Measurements from ENCODE around the gene ROR1.

ROR1 gene

GRCh38 chr1:63886340-63886739 lies 112.5 kb downstream of the ROR1 start:
- no peak for DNase-seq

- no peak for DNase-seq
Observed at GRCh38 chr1:63887809-63888208, 114.0 kb downstream of the ROR1 start.

- DNase-seq = no peak
Observed at GRCh38 chr1:63888984-63889383, 115.2 kb downstream of the ROR1 start.

- DNase-seq = no peak
Observed at GRCh38 chr1:63890468-63890867, 116.7 kb downstream of the ROR1 start.

- no peak for DNase-seq
Observed at GRCh38 chr1:63891060-63891690, 117.4 kb downstream of the ROR1 start.

- DNase-seq = no peak
Observed at GRCh38 chr1:63892632-63893395, 119.0 kb downstream of the ROR1 start.

GRCh38 chr1:63893976-63894375 lies 120.2 kb downstream of the ROR1 start:
- no peak for DNase-seq

- DNase-seq = no peak
Observed at GRCh38 chr1:63894627-63895265, 120.9 kb downstream of the ROR1 start.

- DNase-seq = no peak
Observed at GRCh38 chr1:63896755-63897154, 122.9 kb downstream of the ROR1 start.

- DNase-seq = no peak
Observed at GRCh38 chr1:63898428-63899196, 124.8 kb downstream of the ROR1 start.

- no peak for DNase-seq
Observed at GRCh38 chr1:63901094-63901493, 127.3 kb downstream of the ROR1 start.

- no peak for DNase-seq
Observed at GRCh38 chr1:63902844-63903589, 129.2 kb downstream of the ROR1 start.

- DNase-seq = no peak
Observed at GRCh38 chr1:63903947-63904610, 130.3 kb downstream of the ROR1 start.

GRCh38 chr1:63904826-63905225 lies 131.0 kb downstream of the ROR1 start:
- no peak for DNase-seq

GRCh38 chr1:63906047-63906704 lies 132.4 kb downstream of the ROR1 start:
- no peak for DNase-seq

- DNase-seq = no peak
Observed at GRCh38 chr1:63907051-63907450, 133.2 kb downstream of the ROR1 start.

- no peak for DNase-seq
Observed at GRCh38 chr1:63908016-63908415, 134.2 kb downstream of the ROR1 start.

GRCh38 chr1:63909526-63909925 lies 135.7 kb downstream of the ROR1 start:
- no peak for DNase-seq

GRCh38 chr1:63911049-63911448 lies 137.2 kb downstream of the ROR1 start:
- DNase-seq = no peak

- no peak for DNase-seq
Observed at GRCh38 chr1:63912643-63913042, 138.8 kb downstream of the ROR1 start.

- no peak for DNase-seq
Observed at GRCh38 chr1:63913533-63913932, 139.7 kb downstream of the ROR1 start.

- no peak for DNase-seq
Observed at GRCh38 chr1:63914241-63914640, 140.4 kb downstream of the ROR1 start.

Measured in stimulated activated CD4-positive, alpha-beta T cell treated with anti-CD3 and anti-CD28 coated beads, Interleukin-2, amount 100 ng/mL, for 24 hours (primary cell).